ENCODE measurements around the gene VANGL1. TPM values are rescaled to one million over a fixed set of nuclear protein-coding genes. Genes with fewer than 3 reads are reported as not detected.

The VANGL1 gene
- total RNA-seq, 1 donor from 2014 or later = 15.2 TPM

GRCh38 chr1:115651391-115651790 is 9.6 kb downstream of the VANGL1 start:
- Histone ChIP-seq H3K4me3 (ENCODE audit: low read depth, low read length) (no peak overlapping the region), H3K36me3 (ENCODE audit: control insufficient read depth, insufficient read depth, low read length) (no peaks in the 10 kb centered on the region), H3K27me3 (ENCODE audit: control insufficient read depth, insufficient read depth, low read length) (no peaks in the 10 kb centered on the region)
- DNase-seq (ENCODE audit: low read depth) = no peak
- TF ChIP-seq CTCF (IDR thresholded peaks at IDR 0.05; ENCODE audit: insufficient read depth, low read length, poor library complexity, severe bottlenecking) = no peak

GRCh38 chr1:115652236-115652788 is 10.5 kb downstream of the VANGL1 start:
- no peak overlapping the region for H3K4me3 ChIP-seq (ENCODE audit: low read depth, low read length)
- H3K27me3 ChIP-seq (ENCODE audit: control insufficient read depth, insufficient read depth, low read length) = no peaks in the 10 kb centered on the region
- no peaks in the 10 kb centered on the region for H3K36me3 ChIP-seq (ENCODE audit: control insufficient read depth, insufficient read depth, low read length)
- no peak for TF ChIP-seq CTCF (IDR thresholded peaks at IDR 0.05; ENCODE audit: insufficient read depth, low read length, poor library complexity, severe bottlenecking)
- no peak for DNase-seq (ENCODE audit: low read depth)

GRCh38 chr1:115654125-115654524 is 12.4 kb downstream of the VANGL1 start:
- DNase-seq (ENCODE audit: low read depth) = no peak
- Histone ChIP-seq H3K4me3 (ENCODE audit: low read depth, low read length) (no peak overlapping the region), H3K27me3 (ENCODE audit: control insufficient read depth, insufficient read depth, low read length) (no peaks in the 10 kb centered on the region), H3K36me3 (ENCODE audit: control insufficient read depth, insufficient read depth, low read length) (no peaks in the 10 kb centered on the region)
- TF ChIP-seq CTCF (IDR thresholded peaks at IDR 0.05; ENCODE audit: insufficient read depth, low read length, poor library complexity, severe bottlenecking) = no peak

GRCh38 chr1:115654663-115655305 is 13.0 kb downstream of the VANGL1 start:
- no peak for DNase-seq (ENCODE audit: low read depth)
- TF ChIP-seq CTCF (IDR thresholded peaks at IDR 0.05; ENCODE audit: insufficient read depth, low read length, poor library complexity, severe bottlenecking) = no peak
- H3K4me3 ChIP-seq (ENCODE audit: low read depth, low read length) = no peak overlapping the region
- H3K27me3 ChIP-seq (ENCODE audit: control insufficient read depth, insufficient read depth, low read length) = no peaks in the 10 kb centered on the region
- H3K36me3 ChIP-seq (ENCODE audit: control insufficient read depth, insufficient read depth, low read length) = no peaks in the 10 kb centered on the region

- Histone ChIP-seq H3K4me3 (ENCODE audit: low read depth, low read length) (no peak overlapping the region), H3K27me3 (ENCODE audit: control insufficient read depth, insufficient read depth, low read length) (no peaks in the 10 kb centered on the region), H3K36me3 (ENCODE audit: control insufficient read depth, insufficient read depth, low read length) (no peaks in the 10 kb centered on the region)
- no peak for DNase-seq (ENCODE audit: low read depth)
- no peak for TF ChIP-seq CTCF (IDR thresholded peaks at IDR 0.05; ENCODE audit: insufficient read depth, low read length, poor library complexity, severe bottlenecking)
Measured at GRCh38 chr1:115655306-115655663, 13.5 kb downstream of the VANGL1 start.

- no peak overlapping the region for H3K4me3 ChIP-seq (ENCODE audit: low read depth, low read length)
- no peaks in the 10 kb centered on the region for H3K36me3 ChIP-seq (ENCODE audit: control insufficient read depth, insufficient read depth, low read length)
- no peak for DNase-seq (ENCODE audit: low read depth)
Measured at GRCh38 chr1:115655916-115656315, 14.1 kb downstream of the VANGL1 start.

More at GRCh38 chr1:115655916-115656315, 14.1 kb downstream of the VANGL1 start:
- no peaks in the 10 kb centered on the region for H3K27me3 ChIP-seq (ENCODE audit: control insufficient read depth, insufficient read depth, low read length)
- no peak for TF ChIP-seq CTCF (IDR thresholded peaks at IDR 0.05; ENCODE audit: insufficient read depth, low read length, poor library complexity, severe bottlenecking)
